ENCODE results near the gene EPHA7.

- TF ChIP-seq CTCF (IDR thresholded peaks at IDR 0.05; ENCODE audit: low read depth, low read length) (no peak), EZH2phosphoT487 (IDR thresholded peaks at IDR 0.05; ENCODE audit: low read depth) (no peak)
These were observed 6.2 kb downstream of the EPHA7 start for GRCh38 chr6:93413190-93413589.

All from OCI-LY3 (cell line).